M059J (cell line): ENCODE results near the gene SLC8A1. TPM values are rescaled to one million over a fixed set of nuclear protein-coding genes. Genes with fewer than 3 reads are reported as not detected.

ENCODE experiments used
- DNase-seq: peaks from one replicate; pipeline ENCODE4 v3.0.0-alpha.2; 2012; ENCODE audit warnings: low read depth
- total RNA-seq: library from RNA; depleted of rRNA; stranded (reverse); fragments of >200 nt; shearing (Covaris generic); gene quantifications from 2 replicates; pipeline ENCODE4 v1.2.3, GENCODE V29; 2014

Gene SLC8A1
- total RNA-seq, 1 experiment from 2014 or later: 1.9 TPM

- DNase-seq: no peak
These were observed 178.1 kb downstream of the SLC8A1 start for GRCh38 chr2:40273734-40274182.

- no peak for DNase-seq
These were observed 180.8 kb downstream of the SLC8A1 start for GRCh38 chr2:40271094-40271493.

GRCh38 chr2:40270372-40270771 is 181.5 kb downstream of the SLC8A1 start:
- no peak for DNase-seq

- DNase-seq: no peak
These were observed 183.3 kb downstream of the SLC8A1 start for GRCh38 chr2:40268566-40268965.

GRCh38 chr2:40266201-40266600 is 185.7 kb downstream of the SLC8A1 start:
- no peak for DNase-seq

- no peak for DNase-seq
These were observed 186.3 kb downstream of the SLC8A1 start for GRCh38 chr2:40265602-40266001.

GRCh38 chr2:40261042-40261441 is 190.8 kb downstream of the SLC8A1 start:
- DNase-seq: no peak

GRCh38 chr2:40260437-40260836 is 191.5 kb downstream of the SLC8A1 start:
- DNase-seq: peak; percentile 10

GRCh38 chr2:40259900-40260299 is 192.0 kb downstream of the SLC8A1 start:
- peak; percentile 8 for DNase-seq

- DNase-seq: no peak
These were observed 193.8 kb downstream of the SLC8A1 start for GRCh38 chr2:40258135-40258457.

- DNase-seq: no peak
These were observed 194.4 kb downstream of the SLC8A1 start for GRCh38 chr2:40257340-40258134.

- peak; percentile 33 for DNase-seq
These were observed 195.2 kb downstream of the SLC8A1 start for GRCh38 chr2:40256649-40257048.

- no peak for DNase-seq
These were observed 195.9 kb downstream of the SLC8A1 start for GRCh38 chr2:40256008-40256407.

GRCh38 chr2:40255103-40255502 is 196.8 kb downstream of the SLC8A1 start:
- no peak for DNase-seq

GRCh38 chr2:40254611-40255010 is 197.3 kb downstream of the SLC8A1 start:
- no peak for DNase-seq

- peak; percentile 45 for DNase-seq
These were observed 200.8 kb downstream of the SLC8A1 start for GRCh38 chr2:40251137-40251536.

- DNase-seq: no peak
These were observed 202.3 kb downstream of the SLC8A1 start for GRCh38 chr2:40249577-40249976.

- no peak for DNase-seq
These were observed 203.6 kb downstream of the SLC8A1 start for GRCh38 chr2:40248294-40248693.

- DNase-seq: peak; percentile 68
These were observed 207.2 kb downstream of the SLC8A1 start for GRCh38 chr2:40244675-40245074.

GRCh38 chr2:40244251-40244650 is 207.6 kb downstream of the SLC8A1 start:
- peak; percentile 5 for DNase-seq

GRCh38 chr2:40243581-40244187 is 208.2 kb downstream of the SLC8A1 start:
- peak; percentile 46 for DNase-seq

- DNase-seq: no peak
These were observed 209.6 kb downstream of the SLC8A1 start for GRCh38 chr2:40242315-40242714.

GRCh38 chr2:40240070-40240469 is 211.8 kb downstream of the SLC8A1 start:
- peak; percentile 79 for DNase-seq
